ENCODE measurements around the gene GPR152.

DNA sequence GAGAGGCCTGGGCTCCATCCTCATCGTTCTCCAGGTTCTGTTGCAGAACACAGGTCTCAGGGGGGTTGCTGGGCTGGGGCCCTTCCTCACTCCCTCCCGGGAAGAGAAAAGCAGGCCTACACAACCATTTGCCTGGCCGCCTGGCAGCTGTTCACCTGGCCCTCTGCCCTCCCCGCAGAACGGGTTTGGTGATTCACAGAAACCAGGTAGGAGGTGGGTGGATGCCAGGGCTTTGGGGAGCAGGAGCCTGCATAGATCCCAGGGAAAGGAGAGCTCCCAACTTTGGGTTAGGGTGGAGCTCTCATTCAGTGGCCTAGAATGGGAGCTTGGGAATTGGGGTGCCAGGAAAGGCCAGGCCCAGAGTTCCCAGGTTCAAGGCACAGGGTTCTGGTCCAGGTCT, 15.5 kb upstream of the GPR152 start:
- TF ChIP-seq, protein P1, sequence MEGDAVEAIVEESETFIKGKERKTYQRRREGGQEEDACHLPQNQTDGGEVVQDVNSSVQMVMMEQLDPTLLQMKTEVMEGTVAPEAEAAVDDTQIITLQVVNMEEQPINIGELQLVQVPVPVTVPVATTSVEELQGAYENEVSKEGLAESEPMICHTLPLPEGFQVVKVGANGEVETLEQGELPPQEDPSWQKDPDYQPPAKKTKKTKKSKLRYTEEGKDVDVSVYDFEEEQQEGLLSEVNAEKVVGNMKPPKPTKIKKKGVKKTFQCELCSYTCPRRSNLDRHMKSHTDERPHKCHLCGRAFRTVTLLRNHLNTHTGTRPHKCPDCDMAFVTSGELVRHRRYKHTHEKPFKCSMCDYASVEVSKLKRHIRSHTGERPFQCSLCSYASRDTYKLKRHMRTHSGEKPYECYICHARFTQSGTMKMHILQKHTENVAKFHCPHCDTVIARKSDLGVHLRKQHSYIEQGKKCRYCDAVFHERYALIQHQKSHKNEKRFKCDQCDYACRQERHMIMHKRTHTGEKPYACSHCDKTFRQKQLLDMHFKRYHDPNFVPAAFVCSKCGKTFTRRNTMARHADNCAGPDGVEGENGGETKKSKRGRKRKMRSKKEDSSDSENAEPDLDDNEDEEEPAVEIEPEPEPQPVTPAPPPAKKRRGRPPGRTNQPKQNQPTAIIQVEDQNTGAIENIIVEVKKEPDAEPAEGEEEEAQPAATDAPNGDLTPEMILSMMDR (IDR thresholded peaks at IDR 0.05; ENCODE audit: low read length): no peak
- TF ChIP-seq EZH2 (IDR thresholded peaks at IDR 0.05; ENCODE audit: borderline replicate concordance, low read length): no peak

Measured in OCI-LY1 (cell line).